Prostate gland (tissue), 2 donors: ENCODE measurements around the gene UCK2.

Experiments used
- POLR2A ChIP-seq: fragments of 450-650 bp; IDR thresholded peaks from one replicate; pipeline ENCODE4 v1.6.1; 2016; ENCODE audit warnings: antibody characterized with exemption, mild to moderate bottlenecking
- TF ChIP-seq, protein P1 (sequence below), 4 experiments: fragments of 200-600 bp in 2 of 4; fragments of 450-650 bp in 2 of 4; sonication (generic) in 2 of 4; IDR thresholded peaks; 1 replicate in 3 of 4; 2 replicates in 1 of 4; pipeline ENCODE4 v1.5.1; 2016 to 2019; ENCODE audit warnings: antibody characterized with exemption in 4 of 4, mild to moderate bottlenecking in 2 of 4, moderate library complexity in 2 of 4

DNA sequence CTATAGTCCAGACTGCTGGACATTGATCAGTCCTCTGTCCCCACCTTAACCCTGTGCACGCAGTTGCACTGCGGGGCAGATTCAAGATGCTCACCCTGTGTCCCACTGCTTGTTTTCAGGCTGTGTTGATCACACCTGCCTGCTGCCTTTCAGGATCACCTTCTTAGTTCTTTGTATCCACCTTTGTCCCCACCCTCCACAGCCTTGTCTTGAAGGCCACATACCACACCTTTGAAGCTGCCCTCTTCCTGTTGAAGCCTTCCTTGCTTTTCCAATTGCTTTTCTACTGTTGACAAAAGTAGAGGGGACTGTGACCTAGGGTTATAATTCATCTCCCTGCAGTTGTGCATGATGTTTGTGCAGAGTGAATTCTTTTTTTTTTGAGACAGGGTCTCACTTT is 32.7 kb downstream of the UCK2 start:
- TF ChIP-seq, protein P1, sequence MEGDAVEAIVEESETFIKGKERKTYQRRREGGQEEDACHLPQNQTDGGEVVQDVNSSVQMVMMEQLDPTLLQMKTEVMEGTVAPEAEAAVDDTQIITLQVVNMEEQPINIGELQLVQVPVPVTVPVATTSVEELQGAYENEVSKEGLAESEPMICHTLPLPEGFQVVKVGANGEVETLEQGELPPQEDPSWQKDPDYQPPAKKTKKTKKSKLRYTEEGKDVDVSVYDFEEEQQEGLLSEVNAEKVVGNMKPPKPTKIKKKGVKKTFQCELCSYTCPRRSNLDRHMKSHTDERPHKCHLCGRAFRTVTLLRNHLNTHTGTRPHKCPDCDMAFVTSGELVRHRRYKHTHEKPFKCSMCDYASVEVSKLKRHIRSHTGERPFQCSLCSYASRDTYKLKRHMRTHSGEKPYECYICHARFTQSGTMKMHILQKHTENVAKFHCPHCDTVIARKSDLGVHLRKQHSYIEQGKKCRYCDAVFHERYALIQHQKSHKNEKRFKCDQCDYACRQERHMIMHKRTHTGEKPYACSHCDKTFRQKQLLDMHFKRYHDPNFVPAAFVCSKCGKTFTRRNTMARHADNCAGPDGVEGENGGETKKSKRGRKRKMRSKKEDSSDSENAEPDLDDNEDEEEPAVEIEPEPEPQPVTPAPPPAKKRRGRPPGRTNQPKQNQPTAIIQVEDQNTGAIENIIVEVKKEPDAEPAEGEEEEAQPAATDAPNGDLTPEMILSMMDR (IDR thresholded peaks at IDR 0.05), result no peak
- no peak for TF ChIP-seq POLR2A
